HepG2 (cell line): ENCODE results near the gene MDP1. TPM values are rescaled to one million over a fixed set of nuclear protein-coding genes. Genes with fewer than 3 reads are reported as not detected.
A peak's percentile ranks its signal among the peaks of the same experiment; 100 is the strongest.

ENCODE experiments used
- BCL3 ChIP-seq: sonication (generic); formaldehyde crosslinking; IDR thresholded peaks from 2 replicates; pipeline ENCODE4 v1.5.1; 2020; ENCODE audit warnings: mild to moderate bottlenecking, missing genetic modification reagents, moderate library complexity
- PTBP1 ChIP-seq: fragments of 200-400 bp; formaldehyde crosslinking; IDR thresholded peaks from 2 replicates; pipeline ENCODE4 v1.6.1; 2018; ENCODE audit warnings: low read length, low read depth; ENCODE audit not compliant: poor library complexity, severe bottlenecking
- RBFOX2 ChIP-seq: fragments of 200-400 bp; formaldehyde crosslinking; IDR thresholded peaks from 2 replicates; pipeline ENCODE4 v1.6.1; 2017; ENCODE audit warnings: low read depth, mild to moderate bottlenecking, low read length
- RFX5 ChIP-seq: IDR thresholded peaks from 2 replicates; pipeline ENCODE4 v1.6.1; 2011; ENCODE audit warnings: low read depth, low read length, improper control_type of control experiment
- SRSF9 ChIP-seq: fragments of 200-400 bp; formaldehyde crosslinking; IDR thresholded peaks from 2 replicates; pipeline ENCODE4 v1.6.1; 2018; ENCODE audit warnings: borderline replicate concordance, mild to moderate bottlenecking, low read depth, low read length; ENCODE audit not compliant: insufficient read depth, poor library complexity, severe bottlenecking
- ZFP90 ChIP-seq: sonication (generic); formaldehyde crosslinking; IDR thresholded peaks from 2 replicates; pipeline ENCODE4 v1.8.0; 2022; ENCODE audit warnings: missing genetic modification reagents, mild to moderate bottlenecking, inconsistent platforms, borderline replicate concordance
- ZMYM3 ChIP-seq: sonication (generic); formaldehyde crosslinking; IDR thresholded peaks from 2 replicates; pipeline ENCODE4 v1.5.1; 2020; ENCODE audit warnings: mild to moderate bottlenecking, missing genetic modification reagents
- ZNF142 ChIP-seq: sonication (generic); formaldehyde crosslinking; IDR thresholded peaks from 2 replicates; pipeline ENCODE4 v1.4.0; 2020; ENCODE audit warnings: missing genetic modification reagents
- ZNF17 ChIP-seq: sonication (generic); formaldehyde crosslinking; IDR thresholded peaks from 2 replicates; pipeline ENCODE4 v1.5.0; 2020; ENCODE audit warnings: mild to moderate bottlenecking, missing genetic modification reagents
- ZNF460 ChIP-seq: sonication (generic); formaldehyde crosslinking; IDR thresholded peaks from 2 replicates; pipeline ENCODE4 v1.5.1; 2020; ENCODE audit warnings: missing genetic modification reagents, mild to moderate bottlenecking, borderline replicate concordance
- ZSCAN12 ChIP-seq: sonication (generic); formaldehyde crosslinking; IDR thresholded peaks from 2 replicates; pipeline ENCODE4 v1.9.0; 2021; ENCODE audit warnings: mild to moderate bottlenecking, missing genetic modification reagents
- polyA plus RNA-seq, 8 experiments: library from polyadenylated mRNA; depleted of rRNA in 3 of 8; stranded (reverse) in 7 of 8; unstranded in 1 of 8; fragments of >200 nt; fragmentation: Illumina TruSeq in 4 of 8; extraction: Trizol in 4 of 8; gene quantifications; 2 replicates each; pipeline versions ENCODE4 v1.2.1 to v1.2.3, GENCODE V29; 2011 to 2016; ENCODE audit warnings: low read depth in 4 of 8, missing spikeins in 1 of 8, mixed read lengths in 1 of 8; ENCODE audit not compliant: insufficient read depth in 1 of 8
- total RNA-seq, 5 experiments: library from RNA; depleted of rRNA; stranded (reverse); fragments of >200 nt; fragmentation: Illumina TruSeq; extraction: Trizol; gene quantifications; 2 replicates each; pipeline ENCODE4 v1.2.3, GENCODE V29; 2016; ENCODE audit warnings: low read depth in 1 of 5
- TF ChIP-seq, protein P1 (sequence below): sonication (generic); formaldehyde crosslinking; IDR thresholded peaks from 2 replicates; pipeline ENCODE4 v1.4.0; 2020; ENCODE audit warnings: mild to moderate bottlenecking, missing genetic modification reagents, borderline replicate concordance
- TF ChIP-seq, protein P2 (sequence below): sonication (generic); formaldehyde crosslinking; IDR thresholded peaks from 2 replicates; pipeline ENCODE4 v1.5.0; 2020; ENCODE audit warnings: missing genetic modification reagents

MDP1 gene
- total and polyA plus RNA-seq, 2 of the 13 experiments (the other 11 are each of a cell fraction or from before 2014, with no cell fraction given), result 44.1 to 48.7 TPM

GRCh38 chr14:24231263-24232120 is 15.6 kb upstream of the MDP1 start (continued):
- TF ChIP-seq, protein P1, sequence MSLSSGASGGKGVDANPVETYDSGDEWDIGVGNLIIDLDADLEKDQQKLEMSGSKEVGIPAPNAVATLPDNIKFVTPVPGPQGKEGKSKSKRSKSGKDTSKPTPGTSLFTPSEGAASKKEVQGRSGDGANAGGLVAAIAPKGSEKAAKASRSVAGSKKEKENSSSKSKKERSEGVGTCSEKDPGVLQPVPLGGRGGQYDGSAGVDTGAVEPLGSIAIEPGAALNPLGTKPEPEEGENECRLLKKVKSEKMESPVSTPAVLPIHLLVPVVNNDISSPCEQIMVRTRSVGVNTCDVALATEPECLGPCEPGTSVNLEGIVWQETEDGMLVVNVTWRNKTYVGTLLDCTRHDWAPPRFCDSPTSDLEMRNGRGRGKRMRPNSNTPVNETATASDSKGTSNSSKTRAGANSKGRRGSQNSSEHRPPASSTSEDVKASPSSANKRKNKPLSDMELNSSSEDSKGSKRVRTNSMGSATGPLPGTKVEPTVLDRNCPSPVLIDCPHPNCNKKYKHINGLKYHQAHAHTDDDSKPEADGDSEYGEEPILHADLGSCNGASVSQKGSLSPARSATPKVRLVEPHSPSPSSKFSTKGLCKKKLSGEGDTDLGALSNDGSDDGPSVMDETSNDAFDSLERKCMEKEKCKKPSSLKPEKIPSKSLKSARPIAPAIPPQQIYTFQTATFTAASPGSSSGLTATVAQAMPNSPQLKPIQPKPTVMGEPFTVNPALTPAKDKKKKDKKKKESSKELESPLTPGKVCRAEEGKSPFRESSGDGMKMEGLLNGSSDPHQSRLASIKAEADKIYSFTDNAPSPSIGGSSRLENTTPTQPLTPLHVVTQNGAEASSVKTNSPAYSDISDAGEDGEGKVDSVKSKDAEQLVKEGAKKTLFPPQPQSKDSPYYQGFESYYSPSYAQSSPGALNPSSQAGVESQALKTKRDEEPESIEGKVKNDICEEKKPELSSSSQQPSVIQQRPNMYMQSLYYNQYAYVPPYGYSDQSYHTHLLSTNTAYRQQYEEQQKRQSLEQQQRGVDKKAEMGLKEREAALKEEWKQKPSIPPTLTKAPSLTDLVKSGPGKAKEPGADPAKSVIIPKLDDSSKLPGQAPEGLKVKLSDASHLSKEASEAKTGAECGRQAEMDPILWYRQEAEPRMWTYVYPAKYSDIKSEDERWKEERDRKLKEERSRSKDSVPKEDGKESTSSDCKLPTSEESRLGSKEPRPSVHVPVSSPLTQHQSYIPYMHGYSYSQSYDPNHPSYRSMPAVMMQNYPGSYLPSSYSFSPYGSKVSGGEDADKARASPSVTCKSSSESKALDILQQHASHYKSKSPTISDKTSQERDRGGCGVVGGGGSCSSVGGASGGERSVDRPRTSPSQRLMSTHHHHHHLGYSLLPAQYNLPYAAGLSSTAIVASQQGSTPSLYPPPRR (CRISPR knock-in tag), result 0 out of 2 replicates have a peak, but pooled peaks have one; percentile 30
- peak; percentile 62 for TF ChIP-seq RBFOX2
- TF ChIP-seq ZSCAN12 (CRISPR knock-in tag), result no peak
- TF ChIP-seq RFX5, result no peak
- TF ChIP-seq, protein P2, sequence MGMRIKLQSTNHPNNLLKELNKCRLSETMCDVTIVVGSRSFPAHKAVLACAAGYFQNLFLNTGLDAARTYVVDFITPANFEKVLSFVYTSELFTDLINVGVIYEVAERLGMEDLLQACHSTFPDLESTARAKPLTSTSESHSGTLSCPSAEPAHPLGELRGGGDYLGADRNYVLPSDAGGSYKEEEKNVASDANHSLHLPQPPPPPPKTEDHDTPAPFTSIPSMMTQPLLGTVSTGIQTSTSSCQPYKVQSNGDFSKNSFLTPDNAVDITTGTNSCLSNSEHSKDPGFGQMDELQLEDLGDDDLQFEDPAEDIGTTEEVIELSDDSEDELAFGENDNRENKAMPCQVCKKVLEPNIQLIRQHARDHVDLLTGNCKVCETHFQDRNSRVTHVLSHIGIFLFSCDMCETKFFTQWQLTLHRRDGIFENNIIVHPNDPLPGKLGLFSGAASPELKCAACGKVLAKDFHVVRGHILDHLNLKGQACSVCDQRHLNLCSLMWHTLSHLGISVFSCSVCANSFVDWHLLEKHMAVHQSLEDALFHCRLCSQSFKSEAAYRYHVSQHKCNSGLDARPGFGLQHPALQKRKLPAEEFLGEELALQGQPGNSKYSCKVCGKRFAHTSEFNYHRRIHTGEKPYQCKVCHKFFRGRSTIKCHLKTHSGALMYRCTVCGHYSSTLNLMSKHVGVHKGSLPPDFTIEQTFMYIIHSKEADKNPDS (CRISPR knock-in tag), result no peak; the same call in 1 of the 2 replicates
- no peak for TF ChIP-seq ZNF17 (CRISPR knock-in tag)
- TF ChIP-seq BCL3 (CRISPR knock-in tag), result no peak; the same call in 1 of the 2 replicates
- peak; percentile 59; the same call in 1 of the 2 replicates for TF ChIP-seq ZMYM3 (CRISPR knock-in tag)
- TF ChIP-seq SRSF9, result no peak
- TF ChIP-seq PTBP1, result no peak
- peak; percentile 64; the same call in 1 of the 2 replicates for TF ChIP-seq ZNF142 (CRISPR knock-in tag)
- peak; percentile 18; the same call in 1 of the 2 replicates for TF ChIP-seq ZFP90
- TF ChIP-seq ZNF460 (CRISPR knock-in tag), result no peak
